Measurements from ENCODE around the gene TAP1.

Gene TAP1

DNA sequence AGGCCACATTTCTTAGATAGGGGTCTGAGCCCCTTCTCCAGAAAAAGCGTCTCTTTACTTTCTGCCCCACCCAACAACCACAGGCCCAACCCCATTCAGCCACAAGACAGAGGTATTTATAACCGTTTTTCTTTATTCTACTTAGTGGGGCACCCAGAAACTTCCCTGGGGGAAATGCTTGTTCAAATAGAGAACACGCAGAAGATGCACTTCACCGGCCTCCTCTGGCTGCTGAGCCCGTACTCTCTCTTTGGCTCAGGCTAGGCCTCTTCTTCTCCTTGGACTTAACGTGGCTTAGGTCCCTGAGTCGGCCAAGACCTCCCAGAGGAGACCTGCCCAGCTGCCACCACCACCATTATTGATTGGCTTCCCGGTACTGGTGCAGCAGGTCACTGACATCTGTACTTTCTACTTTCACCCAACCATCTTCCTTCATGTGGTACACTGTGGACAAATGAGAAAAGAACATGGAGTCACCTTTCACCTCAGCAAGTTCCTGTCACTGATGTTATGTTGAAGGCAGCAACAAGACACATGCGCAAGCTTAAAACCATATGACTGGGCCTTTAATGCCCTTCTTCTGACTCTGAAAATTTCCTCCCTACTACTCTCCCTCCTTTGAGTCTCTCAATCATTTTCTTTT lies 12.8 kb downstream of the TAP1 start:
- Histone ChIP-seq H3K27ac (ENCODE audit: extremely low read depth, low read depth, low read length) (no peak overlapping the region), H3K36me3 (ENCODE audit: control insufficient read depth in 2 of 2, insufficient read depth in 1 of 2, low read length in 2 of 2) (peaks cover 0 to 7% of the 10 kb centered on the region in 2 experiments; a peak in 1 of 3 replicates), H3K4me1 (ENCODE audit: control insufficient read depth, insufficient read depth, low read length) (0 out of 2 replicates have a peak, but pooled peaks cover 3% of the 10 kb centered on the region), H3K9me3 (ENCODE audit: control insufficient read depth, insufficient read depth, low read depth, low read length) (no peaks in the 10 kb centered on the region), H3K4me3 (ENCODE audit: low read depth, low read length) (no peak overlapping the region)
- ChIA-PET POLR2A (no interaction called here), CTCF (interaction anchor here (0.6 to 6.7 kb wide), 8 partner anchors 10 to 113 kb away, joined by 3 to 355 read pairs (median 12); partner anchors contain the start of genes PSMB9 and TAP1)
- TF ChIP-seq, protein P1, sequence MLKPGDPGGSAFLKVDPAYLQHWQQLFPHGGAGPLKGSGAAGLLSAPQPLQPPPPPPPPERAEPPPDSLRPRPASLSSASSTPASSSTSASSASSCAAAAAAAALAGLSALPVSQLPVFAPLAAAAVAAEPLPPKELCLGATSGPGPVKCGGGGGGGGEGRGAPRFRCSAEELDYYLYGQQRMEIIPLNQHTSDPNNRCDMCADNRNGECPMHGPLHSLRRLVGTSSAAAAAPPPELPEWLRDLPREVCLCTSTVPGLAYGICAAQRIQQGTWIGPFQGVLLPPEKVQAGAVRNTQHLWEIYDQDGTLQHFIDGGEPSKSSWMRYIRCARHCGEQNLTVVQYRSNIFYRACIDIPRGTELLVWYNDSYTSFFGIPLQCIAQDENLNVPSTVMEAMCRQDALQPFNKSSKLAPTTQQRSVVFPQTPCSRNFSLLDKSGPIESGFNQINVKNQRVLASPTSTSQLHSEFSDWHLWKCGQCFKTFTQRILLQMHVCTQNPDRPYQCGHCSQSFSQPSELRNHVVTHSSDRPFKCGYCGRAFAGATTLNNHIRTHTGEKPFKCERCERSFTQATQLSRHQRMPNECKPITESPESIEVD (tag by site-specific recombination; IDR thresholded peaks at IDR 0.05) = no peak
- TF ChIP-seq BCL11B (tag by site-specific recombination; IDR thresholded peaks at IDR 0.05; ENCODE audit: low read depth) (no peak), OSR2 (tag by site-specific recombination; IDR thresholded peaks at IDR 0.05) (no peak), ZNF501 (tag by site-specific recombination; IDR thresholded peaks at IDR 0.05) (no peak), GLIS2 (tag by site-specific recombination; IDR thresholded peaks at IDR 0.05) (no peak), REPIN1 (tag by site-specific recombination; IDR thresholded peaks at IDR 0.05; ENCODE audit: low read depth) (no peak)
- TF ChIP-seq, protein P2, sequence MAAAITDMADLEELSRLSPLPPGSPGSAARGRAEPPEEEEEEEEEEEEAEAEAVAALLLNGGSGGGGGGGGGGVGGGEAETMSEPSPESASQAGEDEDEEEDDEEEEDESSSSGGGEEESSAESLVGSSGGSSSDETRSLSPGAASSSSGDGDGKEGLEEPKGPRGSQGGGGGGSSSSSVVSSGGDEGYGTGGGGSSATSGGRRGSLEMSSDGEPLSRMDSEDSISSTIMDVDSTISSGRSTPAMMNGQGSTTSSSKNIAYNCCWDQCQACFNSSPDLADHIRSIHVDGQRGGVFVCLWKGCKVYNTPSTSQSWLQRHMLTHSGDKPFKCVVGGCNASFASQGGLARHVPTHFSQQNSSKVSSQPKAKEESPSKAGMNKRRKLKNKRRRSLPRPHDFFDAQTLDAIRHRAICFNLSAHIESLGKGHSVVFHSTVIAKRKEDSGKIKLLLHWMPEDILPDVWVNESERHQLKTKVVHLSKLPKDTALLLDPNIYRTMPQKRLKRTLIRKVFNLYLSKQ (tag by site-specific recombination; IDR thresholded peaks at IDR 0.05; ENCODE audit: borderline replicate concordance) = no peak
- TF ChIP-seq, protein P3, sequence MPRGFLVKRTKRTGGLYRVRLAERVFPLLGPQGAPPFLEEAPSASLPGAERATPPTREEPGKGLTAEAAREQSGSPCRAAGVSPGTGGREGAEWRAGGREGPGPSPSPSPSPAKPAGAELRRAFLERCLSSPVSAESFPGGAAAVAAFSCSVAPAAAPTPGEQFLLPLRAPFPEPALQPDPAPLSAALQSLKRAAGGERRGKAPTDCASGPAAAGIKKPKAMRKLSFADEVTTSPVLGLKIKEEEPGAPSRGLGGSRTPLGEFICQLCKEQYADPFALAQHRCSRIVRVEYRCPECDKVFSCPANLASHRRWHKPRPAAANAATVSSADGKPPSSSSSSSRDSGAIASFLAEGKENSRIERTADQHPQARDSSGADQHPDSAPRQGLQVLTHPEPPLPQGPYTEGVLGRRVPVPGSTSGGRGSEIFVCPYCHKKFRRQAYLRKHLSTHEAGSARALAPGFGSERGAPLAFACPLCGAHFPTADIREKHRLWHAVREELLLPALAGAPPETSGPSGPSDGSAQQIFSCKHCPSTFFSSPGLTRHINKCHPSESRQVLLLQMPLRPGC (tag by site-specific recombination; IDR thresholded peaks at IDR 0.05) = no peak

DNA sequence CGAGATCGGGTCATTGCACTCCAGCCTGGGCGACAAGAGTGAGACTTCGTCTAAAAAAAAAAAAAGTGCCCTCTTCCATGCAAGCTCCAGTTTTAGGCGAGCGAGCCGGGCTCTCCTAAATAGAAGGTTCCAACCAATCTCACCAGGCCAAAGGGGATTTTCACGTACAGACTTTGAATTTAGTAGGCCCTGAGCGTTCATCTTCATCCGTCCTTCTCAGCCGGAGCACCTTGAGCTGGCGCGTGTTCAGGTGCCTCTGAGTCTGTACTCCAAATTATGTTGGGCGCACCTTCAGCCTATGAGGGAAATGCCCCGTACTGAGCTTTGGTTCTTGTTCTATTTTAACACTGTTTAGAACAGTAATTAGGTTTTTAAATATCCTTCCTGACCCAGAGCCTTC lies 14.1 kb downstream of the TAP1 start:
- peaks cover 0 to 15% of the 10 kb centered on the region in 2 experiments; a peak in 1 of 3 replicates for H3K36me3 ChIP-seq (ENCODE audit: control insufficient read depth in 2 of 2, insufficient read depth in 1 of 2, low read length in 2 of 2)
- CTCF ChIA-PET = interaction anchor here (0.6 to 6.7 kb wide), 40 partner anchors 8 to 585 kb away, joined by 3 to 355 read pairs (median 6); partner anchors contain the start of genes HLA-DMA, HLA-DMB, HLA-DQB2 and PSMB9
- H3K4me1 ChIP-seq (ENCODE audit: control insufficient read depth, insufficient read depth, low read length) = 0 out of 2 replicates have a peak, but pooled peaks cover 3% of the 10 kb centered on the region
- no peak overlapping the region for H3K27ac ChIP-seq (ENCODE audit: extremely low read depth, low read depth, low read length)
- POLR2A ChIA-PET = interaction anchor here (1.5 to 3.5 kb wide), 8 partner anchors 12 to 145 kb away, joined by 9 to 83 read pairs (median 16); partner anchors contain the start of genes PSMB9 and TAP1
- no peaks in the 10 kb centered on the region for H3K9me3 ChIP-seq (ENCODE audit: control insufficient read depth, insufficient read depth, low read depth, low read length)
- H3K4me3 ChIP-seq (ENCODE audit: low read depth, low read length) = no peak overlapping the region
- TF ChIP-seq WT1 (tag by site-specific recombination; IDR thresholded peaks at IDR 0.05) (no peak), SCRT1 (tag by site-specific recombination; IDR thresholded peaks at IDR 0.05; ENCODE audit: borderline replicate concordance) (no peak), ZNF548 (tag by site-specific recombination; IDR thresholded peaks at IDR 0.05) (no peak), ZNF37A (tag by site-specific recombination; IDR thresholded peaks at IDR 0.05) (no peak), ZNF623 (tag by site-specific recombination; IDR thresholded peaks at IDR 0.05) (no peak)

DNA sequence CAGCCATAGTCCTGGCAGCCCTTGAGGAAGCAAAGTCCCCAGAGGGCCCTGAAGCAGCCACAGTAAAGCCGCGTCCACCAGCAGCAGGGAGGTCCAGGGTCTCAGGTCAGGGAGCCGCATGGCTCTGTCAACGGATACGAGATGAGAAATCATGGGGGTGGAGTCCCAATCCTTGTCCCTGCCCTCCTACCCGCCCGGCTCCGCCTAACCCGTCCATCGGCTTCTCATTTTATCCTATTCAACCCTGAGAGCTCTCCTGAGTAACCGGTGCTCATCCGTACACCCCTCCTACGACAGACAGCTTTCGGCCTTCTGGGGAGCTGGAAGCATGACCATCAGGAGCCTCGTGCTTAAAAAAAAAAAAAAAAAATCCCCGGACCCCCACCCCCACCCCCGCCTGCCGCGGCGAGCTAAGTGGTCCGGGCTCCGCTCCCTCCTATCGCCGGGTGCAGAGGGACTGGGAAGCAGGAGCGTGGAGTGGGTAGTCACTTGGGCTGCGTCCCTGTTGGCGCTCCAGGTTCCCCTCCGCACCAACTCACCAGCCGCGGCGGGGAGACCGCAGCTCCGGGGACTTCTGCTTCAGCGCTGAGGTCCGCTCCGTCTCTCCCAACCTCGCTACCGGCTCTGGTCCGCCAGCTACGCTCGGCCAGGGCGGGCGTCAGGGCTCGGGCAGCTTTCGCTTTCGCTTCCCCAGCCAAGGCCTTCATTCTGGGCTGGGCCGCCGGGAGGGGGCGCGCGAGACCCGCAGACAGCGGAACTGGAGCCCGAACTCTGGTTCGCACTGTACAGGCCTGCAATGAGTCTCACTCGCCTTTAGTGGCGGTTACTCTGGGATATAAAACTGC lies 15.2 kb downstream of the TAP1 start, which contains the start of gene TAP2:
TAP2 (minus strand) TSS at position 626 of the 845 bp plus-strand sequence; CDS start at position 120, 506 bp downstream.
- ChIA-PET POLR2A (interaction anchor here (0.6 to 3.5 kb wide), 24 partner anchors 8 to 146 kb away, joined by 3 to 83 read pairs (median 6); partner anchors contain the start of genes BRD2, PSMB9 and TAP1), CTCF (interaction anchor here (0.5 to 6.7 kb wide), 68 partner anchors 9 to 1515 kb away, joined by 3 to 355 read pairs (median 5); partner anchors contain the start of genes HLA-DMA, HLA-DMB, HLA-DQB2 and PSMB9)
- Histone ChIP-seq H3K4me3 (ENCODE audit: low read depth, low read length) (peak within 1 kb of the TSS; percentile 87), H3K4me1 (ENCODE audit: control insufficient read depth, insufficient read depth, low read length) (0 out of 2 replicates have a peak, but pooled peaks cover 3% of the 10 kb centered on the region), H3K36me3 (ENCODE audit: control insufficient read depth in 2 of 2, insufficient read depth in 1 of 2, low read length in 2 of 2) (peaks cover 0 to 19% of the 10 kb centered on the region in 2 experiments; a peak in 1 of 3 replicates), H3K27ac (ENCODE audit: extremely low read depth, low read depth, low read length) (peak within 1 kb of the TSS; percentile 67), H3K9me3 (ENCODE audit: control insufficient read depth, insufficient read depth, low read depth, low read length) (no peaks in the 10 kb centered on the region)
- TF ChIP-seq ZBTB48 (tag by site-specific recombination; IDR thresholded peaks at IDR 0.05) (no peak; the same call in none of the 2 replicates), ZXDB (tag by site-specific recombination; IDR thresholded peaks at IDR 0.05) (peak; percentile 15; the same call in 1 of the 2 replicates), ZNF292 (tag by site-specific recombination; IDR thresholded peaks at IDR 0.05; ENCODE audit: borderline replicate concordance, low read depth) (no peak), ZNF155 (tag by site-specific recombination; IDR thresholded peaks at IDR 0.05) (no peak), ZNF677 (tag by site-specific recombination; IDR thresholded peaks at IDR 0.05) (no peak), ZSCAN30 (tag by site-specific recombination; IDR thresholded peaks at IDR 0.05) (peak; percentile 87)
- TF ChIP-seq, protein P4, sequence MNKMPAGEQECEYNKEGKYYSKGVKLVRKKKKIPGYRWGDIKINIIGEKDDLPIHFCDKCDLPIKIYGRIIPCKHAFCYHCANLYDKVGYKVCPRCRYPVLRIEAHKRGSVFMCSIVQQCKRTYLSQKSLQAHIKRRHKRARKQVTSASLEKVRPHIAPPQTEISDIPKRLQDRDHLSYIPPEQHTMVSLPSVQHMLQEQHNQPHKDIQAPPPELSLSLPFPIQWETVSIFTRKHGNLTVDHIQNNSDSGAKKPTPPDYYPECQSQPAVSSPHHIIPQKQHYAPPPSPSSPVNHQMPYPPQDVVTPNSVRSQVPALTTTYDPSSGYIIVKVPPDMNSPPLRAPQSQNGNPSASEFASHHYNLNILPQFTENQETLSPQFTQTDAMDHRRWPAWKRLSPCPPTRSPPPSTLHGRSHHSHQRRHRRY (tag by site-specific recombination; IDR thresholded peaks at IDR 0.05) = no peak
- TF ChIP-seq, protein P2 (tag by site-specific recombination; IDR thresholded peaks at IDR 0.05; ENCODE audit: borderline replicate concordance) = no peak
